SK-N-SH treated with all-trans-retinoic acid at 6 μM for 48 hours (cell line): ENCODE results near the gene MFSD6.

ENCODE experiments used
- ATAC-seq: fragments of 200-7000 bp; cut with Tn5 transposase; 3 replicates; pipeline ENCODE4 v1.9.1; 2020; ENCODE audit warnings: mild to moderate bottlenecking, moderate library complexity
- ARNTL ChIP-seq: fragments of 450-650 bp; formaldehyde crosslinking; IDR thresholded peaks from 2 replicates; pipeline ENCODE4 v1.5.0; 2020; ENCODE audit warnings: low read depth, mild to moderate bottlenecking, moderate library complexity, borderline replicate concordance
- BACH2 ChIP-seq: fragments of 250-450 bp; sonication (Bioruptor Pico); IDR thresholded peaks from 2 replicates; pipeline ENCODE4 v1.9.0; 2021; ENCODE audit warnings: mild to moderate bottlenecking, borderline replicate concordance
- CREB5 ChIP-seq: fragments of 250-450 bp; sonication (Bioruptor Pico); IDR thresholded peaks from 2 replicates; pipeline ENCODE4 v1.5.1; 2020; ENCODE audit warnings: low read depth, mild to moderate bottlenecking, moderate library complexity
- CSDC2 ChIP-seq: fragments of 250-450 bp; sonication (Bioruptor Pico); IDR thresholded peaks from 2 replicates; pipeline ENCODE4 v1.5.0; 2020; ENCODE audit warnings: mild to moderate bottlenecking, moderate library complexity
- CSRNP3 ChIP-seq: fragments of 250-450 bp; sonication (Bioruptor Pico); IDR thresholded peaks from 2 replicates; pipeline ENCODE4 v1.5.1; 2021; ENCODE audit warnings: mild to moderate bottlenecking, moderate library complexity
- ESRRG ChIP-seq: fragments of 250-450 bp; sonication (Bioruptor Pico); IDR thresholded peaks from 2 replicates; pipeline ENCODE4 v1.6.1; 2021; ENCODE audit warnings: mild to moderate bottlenecking
- GLIS3 ChIP-seq: fragments of 250-450 bp; sonication (Bioruptor Pico); IDR thresholded peaks from 2 replicates; pipeline ENCODE4 v1.5.0; 2020; ENCODE audit warnings: mild to moderate bottlenecking, moderate library complexity
- ISL1 ChIP-seq: fragments of 250-450 bp; sonication (Bioruptor Pico); IDR thresholded peaks from 2 replicates; pipeline ENCODE4 v2.1.2; 2022; ENCODE audit warnings: mild to moderate bottlenecking, moderate library complexity
- OSR1 ChIP-seq: fragments of 250-450 bp; sonication (Bioruptor Pico); IDR thresholded peaks from 2 replicates; pipeline ENCODE4 v1.8.0; 2022; ENCODE audit warnings: moderate library complexity, mild to moderate bottlenecking, inconsistent platforms
- PATZ1 ChIP-seq: fragments of 250-450 bp; sonication (Bioruptor Pico); IDR thresholded peaks from 2 replicates; pipeline ENCODE4 v1.8.0; 2020; ENCODE audit warnings: mild to moderate bottlenecking, moderate library complexity, borderline replicate concordance
- POU6F1 ChIP-seq: fragments of 250-450 bp; sonication (Bioruptor Pico); IDR thresholded peaks from 2 replicates; pipeline ENCODE4 v1.8.0; 2021; ENCODE audit warnings: low read depth, mild to moderate bottlenecking, moderate library complexity, borderline replicate concordance
- PPARA ChIP-seq: fragments of 250-450 bp; sonication (Bioruptor Pico); IDR thresholded peaks from 2 replicates; pipeline ENCODE4 v1.5.0; 2020; ENCODE audit warnings: mild to moderate bottlenecking, borderline replicate concordance
- RARB ChIP-seq: fragments of 250-450 bp; sonication (Bioruptor Pico); IDR thresholded peaks from 2 replicates; pipeline ENCODE4 v1.8.0; 2021; ENCODE audit warnings: mild to moderate bottlenecking, moderate library complexity
- SNAI2 ChIP-seq: fragments of 250-450 bp; sonication (Bioruptor Pico); IDR thresholded peaks from 2 replicates; pipeline ENCODE4 v1.5.0; 2020; ENCODE audit warnings: mild to moderate bottlenecking, moderate library complexity
- TCF4 ChIP-seq: fragments of 250-450 bp; sonication (Bioruptor Pico); IDR thresholded peaks from 2 replicates; pipeline ENCODE4 v1.8.0; 2021; ENCODE audit warnings: mild to moderate bottlenecking, moderate library complexity, borderline replicate concordance
- TOX ChIP-seq: fragments of 250-450 bp; sonication (Bioruptor Pico); IDR thresholded peaks from 2 replicates; pipeline ENCODE4 v1.8.0; 2021; ENCODE audit warnings: mild to moderate bottlenecking, moderate library complexity, borderline replicate concordance
- ZC3H10 ChIP-seq: fragments of 250-450 bp; sonication (Bioruptor Pico); IDR thresholded peaks from 2 replicates; pipeline ENCODE4 v1.5.1; 2021; ENCODE audit warnings: mild to moderate bottlenecking, moderate library complexity
- ZFP3 ChIP-seq: fragments of 250-450 bp; sonication (Bioruptor Pico); IDR thresholded peaks from 2 replicates; pipeline ENCODE4 v1.5.0; 2020; ENCODE audit warnings: mild to moderate bottlenecking, moderate library complexity
- ZFP30 ChIP-seq: fragments of 450-650 bp; formaldehyde crosslinking; IDR thresholded peaks from 2 replicates; pipeline ENCODE4 v1.5.0; 2022; ENCODE audit warnings: mild to moderate bottlenecking, moderate library complexity
- ZNF565 ChIP-seq: fragments of 450-650 bp; formaldehyde crosslinking; conservative IDR thresholded peaks from 2 replicates; pipeline ENCODE4 v1.5.0; 2020; ENCODE audit warnings: low read depth, mild to moderate bottlenecking, moderate library complexity
- ZNF70 ChIP-seq: fragments of 450-650 bp; formaldehyde crosslinking; IDR thresholded peaks from 2 replicates; pipeline ENCODE4 v1.5.0; 2020; ENCODE audit warnings: mild to moderate bottlenecking, moderate library complexity
- ZNF8 ChIP-seq: fragments of 450-650 bp; formaldehyde crosslinking; IDR thresholded peaks from 2 replicates; pipeline ENCODE4 v1.5.0; 2020; ENCODE audit warnings: mild to moderate bottlenecking, moderate library complexity

The MFSD6 gene

GRCh38 chr2:190532581-190532980 lies 124.4 kb downstream of the MFSD6 start:
- no peak for TF ChIP-seq GLIS3 (CRISPR knock-in tag)
- TF ChIP-seq TOX (CRISPR knock-in tag): no peak
- no peak for TF ChIP-seq CREB5 (CRISPR knock-in tag)
- no peak for TF ChIP-seq ZNF70 (CRISPR knock-in tag)
- TF ChIP-seq CSDC2 (CRISPR knock-in tag): no peak
- TF ChIP-seq ZFP30 (CRISPR knock-in tag): no peak
- TF ChIP-seq RARB: no peak
- no peak for TF ChIP-seq CSRNP3 (CRISPR knock-in tag)
- TF ChIP-seq ZFP3: no peak
- TF ChIP-seq TCF4 (CRISPR knock-in tag): no peak
- TF ChIP-seq OSR1: no peak
- TF ChIP-seq PPARA (CRISPR knock-in tag): no peak
- no peak for TF ChIP-seq ISL1 (CRISPR knock-in tag)
- TF ChIP-seq ZNF8 (CRISPR knock-in tag): no peak
- no peak for TF ChIP-seq PATZ1 (CRISPR knock-in tag)
- TF ChIP-seq BACH2 (CRISPR knock-in tag): no peak
- TF ChIP-seq ARNTL (CRISPR knock-in tag): no peak
- TF ChIP-seq POU6F1 (CRISPR knock-in tag): no peak
- TF ChIP-seq ESRRG: no peak
- no peak for ATAC-seq

- ATAC-seq: no peak
- no peak for TF ChIP-seq RARB
- TF ChIP-seq ZNF8 (CRISPR knock-in tag): no peak
- no peak for TF ChIP-seq PPARA (CRISPR knock-in tag)
- no peak for TF ChIP-seq ZC3H10 (CRISPR knock-in tag)
- no peak for TF ChIP-seq CSDC2 (CRISPR knock-in tag)
- no peak for TF ChIP-seq BACH2 (CRISPR knock-in tag)
- no peak for TF ChIP-seq ESRRG
- TF ChIP-seq ZFP30 (CRISPR knock-in tag): no peak
- no peak for TF ChIP-seq ZNF565 (CRISPR knock-in tag)
- TF ChIP-seq ZFP3: no peak
- TF ChIP-seq PATZ1 (CRISPR knock-in tag): no peak
Measured at GRCh38 chr2:190533175-190533967, 125.2 kb downstream of the MFSD6 start.

GRCh38 chr2:190533968-190534309 lies 125.8 kb downstream of the MFSD6 start:
- ATAC-seq: no peak
- TF ChIP-seq RARB (no peak), SNAI2 (CRISPR knock-in tag) (no peak), ESRRG (no peak), TCF4 (CRISPR knock-in tag) (no peak), ZFP3 (no peak), TOX (CRISPR knock-in tag) (no peak), BACH2 (CRISPR knock-in tag) (no peak), ZC3H10 (CRISPR knock-in tag) (no peak), GLIS3 (CRISPR knock-in tag) (no peak), POU6F1 (CRISPR knock-in tag) (no peak)
